CD14-positive monocyte (primary cell): ENCODE measurements around the gene TIMELESS. TPM values are rescaled to one million over a fixed set of nuclear protein-coding genes. Genes with fewer than 3 reads are reported as not detected.

ENCODE experiments used
- DNase-seq, 3 donors: peaks; one replicate each; pipeline ENCODE4 v3.0.0-alpha.2; 2011 to 2022
- H2AFZ ChIP-seq: 2 replicates; pipeline ENCODE4 v1.6.0; 2012; ENCODE audit warnings: mild to moderate bottlenecking, low read depth, low read length, inconsistent platforms; ENCODE audit not compliant: insufficient read depth, poor library complexity, severe bottlenecking
- H3K27ac ChIP-seq, 2 donors: 1 replicate in 1 of 2; 2 replicates in 1 of 2; pipeline ENCODE4 v1.5.1; 2012 to 2013; ENCODE audit warnings: low read length in 2 of 2, control low read depth in 1 of 2, inconsistent platforms in 1 of 2, low read depth in 1 of 2, mild to moderate bottlenecking in 1 of 2
- H3K27me3 ChIP-seq, 2 donors: one replicate each; pipeline versions ENCODE4 v1.6.0 to v1.6.1; 2011 to 2013; ENCODE audit warnings: low read length in 2 of 2; ENCODE audit not compliant: control insufficient read depth in 2 of 2, insufficient read depth in 2 of 2
- H3K36me3 ChIP-seq, 2 donors: replicated peaks in 1 of 2; 1 replicate in 1 of 2; 2 replicates in 1 of 2; pipeline versions ENCODE4 v1.5.1 to v1.6.1; 2012 to 2013; ENCODE audit warnings: low read length in 2 of 2, control low read depth in 1 of 2, inconsistent platforms in 1 of 2, mild to moderate bottlenecking in 1 of 2; ENCODE audit not compliant: insufficient read depth in 2 of 2, control insufficient read depth in 1 of 2
- H3K4me1 ChIP-seq, 2 donors: 1 replicate in 1 of 2; 2 replicates in 1 of 2; pipeline versions ENCODE4 v1.5.1 to v1.6.1; 2012 to 2013; ENCODE audit warnings: low read length in 2 of 2, control low read depth in 1 of 2, inconsistent platforms in 1 of 2, mild to moderate bottlenecking in 1 of 2, moderate library complexity in 1 of 2; ENCODE audit not compliant: insufficient read depth in 2 of 2, control insufficient read depth in 1 of 2
- H3K4me2 ChIP-seq: replicated peaks from 2 replicates; pipeline ENCODE3; 2012; ENCODE audit warnings: low read length, moderate library complexity, mild to moderate bottlenecking; ENCODE audit not compliant: poor library complexity, severe bottlenecking; ENCODE audit errors: extremely low read depth
- H3K4me3 ChIP-seq, 3 experiments: fragments of 200-600 bp in 1 of 3; sonication (generic) in 1 of 3; replicated peaks in 1 of 3; 1 replicate in 2 of 3; 2 replicates in 1 of 3; pipeline ENCODE4 v1.5.1; 2011 to 2013; ENCODE audit warnings: low read length in 3 of 3, mild to moderate bottlenecking in 3 of 3, control low read depth in 2 of 3, low read depth in 2 of 3, inconsistent platforms in 1 of 3, moderate library complexity in 1 of 3
- H3K79me2 ChIP-seq: 2 replicates; pipeline ENCODE4 v1.6.0; 2012; ENCODE audit warnings: mild to moderate bottlenecking, control low read depth, inconsistent platforms, low read length, moderate library complexity; ENCODE audit not compliant: insufficient read depth
- H3K9ac ChIP-seq: 2 replicates; pipeline ENCODE4 v1.6.0; 2017; ENCODE audit warnings: low read length, mild to moderate bottlenecking; ENCODE audit not compliant: insufficient read depth, poor library complexity, severe bottlenecking
- H3K9me3 ChIP-seq, 2 donors: replicated peaks in 1 of 2; 1 replicate in 1 of 2; 2 replicates in 1 of 2; pipeline versions ENCODE4 v1.5.1 to v1.6.1; 2012 to 2013; ENCODE audit warnings: low read length in 2 of 2, control low read depth in 1 of 2; ENCODE audit not compliant: control insufficient read depth in 1 of 2, insufficient read depth in 1 of 2
- H4K20me1 ChIP-seq: 2 replicates; pipeline ENCODE4 v1.6.0; 2012; ENCODE audit warnings: mild to moderate bottlenecking, low read length, control low read depth, moderate library complexity; ENCODE audit not compliant: insufficient read depth
- H3K27ac Mint-ChIP-seq, 7 donors: one replicate each; pipeline ENCODE4 v1.8.0; 2020; ENCODE audit warnings: mild to moderate bottlenecking in 7 of 7, mixed read lengths in 7 of 7, moderate library complexity in 6 of 7, inconsistent platforms in 2 of 7
- H3K27me3 Mint-ChIP-seq, 3 donors: one replicate each; pipeline ENCODE4 v1.8.0; 2021 to 2022; ENCODE audit warnings: low read depth in 3 of 3, mild to moderate bottlenecking in 3 of 3, mixed read lengths in 3 of 3, moderate library complexity in 3 of 3, inconsistent platforms in 1 of 3
- H3K36me3 Mint-ChIP-seq, 2 donors: one replicate each; pipeline ENCODE4 v1.8.0; 2020; ENCODE audit warnings: mixed read lengths in 2 of 2, inconsistent platforms in 1 of 2, mild to moderate bottlenecking in 1 of 2
- H3K4me1 Mint-ChIP-seq: one replicate; pipeline ENCODE4 v1.8.0; 2020; ENCODE audit warnings: mild to moderate bottlenecking, mixed read lengths
- H3K4me3 Mint-ChIP-seq, 2 donors: one replicate each; pipeline ENCODE4 v1.8.0; 2020; ENCODE audit warnings: mild to moderate bottlenecking in 2 of 2, mixed read lengths in 2 of 2, moderate library complexity in 1 of 2
- H3K9me3 Mint-ChIP-seq, 7 donors: one replicate each; pipeline ENCODE4 v1.8.0; 2020 to 2022; ENCODE audit warnings: mixed read lengths in 7 of 7, mild to moderate bottlenecking in 6 of 7, moderate library complexity in 6 of 7, inconsistent platforms in 2 of 7
- WGBS: methylation state at CpG from one replicate; pipeline ENCODE4 v1.1.5; 2013; ENCODE audit warnings: missing lambda C conversion rate; ENCODE audit not compliant: insufficient coverage; 5-methylcytosine and 5-hydroxymethylcytosine counted together
- intact Hi-C, 2 donors: fragments of 100-400 bp; cut with micrococcal nuclease; formaldehyde crosslinking; loops; one replicate each; pipeline versions ENCODE4 v1.15.0 to v1.15.1; 2023
- polyA plus RNA-seq, 3 donors: library from polyadenylated mRNA; depleted of rRNA in 1 of 3; unstranded in 2 of 3; stranded (reverse) in 1 of 3; fragments of 300-500 nt in 2 of 3; fragments of >200 nt in 1 of 3; fragmentation: Illumina TruSeq in 2 of 3; gene quantifications; 1 replicate in 2 of 3; 2 replicates in 1 of 3; pipeline ENCODE4 v1.2.3, GENCODE V29; 2012 to 2021
- TF ChIP-seq, protein P1 (sequence below): fragments of 200-600 bp; IDR thresholded peaks from one replicate; pipeline ENCODE4 v1.8.0; 2022; ENCODE audit warnings: antibody characterized with exemption, mild to moderate bottlenecking

Gene TIMELESS
- polyA plus RNA-seq, 3 donors, result 1.5 to 2.3 (median 1.5) TPM

GRCh38 chr12:56420411-56420810 is 28.8 kb downstream of the TIMELESS start:
- no peaks in the 10 kb centered on the region for H3K27me3 Mint-ChIP-seq
- H3K9me3 ChIP-seq, result no peaks in the 10 kb centered on the region
- H2AFZ ChIP-seq, result no peak overlapping the region
- no peaks in the 10 kb centered on the region for H3K4me1 ChIP-seq
- H3K4me3 Mint-ChIP-seq, result no peak overlapping the region
- peaks cover 35 to 77% of the 10 kb centered on the region in 2 donors for H3K36me3 ChIP-seq
- no peak overlapping the region for H3K4me3 ChIP-seq
- no peak overlapping the region for H3K27ac ChIP-seq
- H3K9me3 Mint-ChIP-seq, result peaks cover 0 to 3% (median 0%) of the 10 kb centered on the region in 7 donors
- H3K27ac Mint-ChIP-seq, result peak overlapping the region in 2 of 7 donors; percentile 2 to 47
- peak in 1 of 3 donors; percentile 2 for DNase-seq
- TF ChIP-seq, protein P1, sequence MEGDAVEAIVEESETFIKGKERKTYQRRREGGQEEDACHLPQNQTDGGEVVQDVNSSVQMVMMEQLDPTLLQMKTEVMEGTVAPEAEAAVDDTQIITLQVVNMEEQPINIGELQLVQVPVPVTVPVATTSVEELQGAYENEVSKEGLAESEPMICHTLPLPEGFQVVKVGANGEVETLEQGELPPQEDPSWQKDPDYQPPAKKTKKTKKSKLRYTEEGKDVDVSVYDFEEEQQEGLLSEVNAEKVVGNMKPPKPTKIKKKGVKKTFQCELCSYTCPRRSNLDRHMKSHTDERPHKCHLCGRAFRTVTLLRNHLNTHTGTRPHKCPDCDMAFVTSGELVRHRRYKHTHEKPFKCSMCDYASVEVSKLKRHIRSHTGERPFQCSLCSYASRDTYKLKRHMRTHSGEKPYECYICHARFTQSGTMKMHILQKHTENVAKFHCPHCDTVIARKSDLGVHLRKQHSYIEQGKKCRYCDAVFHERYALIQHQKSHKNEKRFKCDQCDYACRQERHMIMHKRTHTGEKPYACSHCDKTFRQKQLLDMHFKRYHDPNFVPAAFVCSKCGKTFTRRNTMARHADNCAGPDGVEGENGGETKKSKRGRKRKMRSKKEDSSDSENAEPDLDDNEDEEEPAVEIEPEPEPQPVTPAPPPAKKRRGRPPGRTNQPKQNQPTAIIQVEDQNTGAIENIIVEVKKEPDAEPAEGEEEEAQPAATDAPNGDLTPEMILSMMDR, result no peak
- no peak overlapping the region for H3K4me2 ChIP-seq
- intact Hi-C loops, result no loop called here
- peaks cover 61 to 73% of the 10 kb centered on the region in 2 donors for H3K36me3 Mint-ChIP-seq
- no peaks in the 10 kb centered on the region for H4K20me1 ChIP-seq
- 82% methylated on average over 2 of the region's 6 CpGs for WGBS
- H3K9ac ChIP-seq, result no peak overlapping the region
- H3K27me3 ChIP-seq, result no peaks in the 10 kb centered on the region
- no peaks in the 10 kb centered on the region for H3K79me2 ChIP-seq
- peaks cover 6% of the 10 kb centered on the region for H3K4me1 Mint-ChIP-seq

DNA sequence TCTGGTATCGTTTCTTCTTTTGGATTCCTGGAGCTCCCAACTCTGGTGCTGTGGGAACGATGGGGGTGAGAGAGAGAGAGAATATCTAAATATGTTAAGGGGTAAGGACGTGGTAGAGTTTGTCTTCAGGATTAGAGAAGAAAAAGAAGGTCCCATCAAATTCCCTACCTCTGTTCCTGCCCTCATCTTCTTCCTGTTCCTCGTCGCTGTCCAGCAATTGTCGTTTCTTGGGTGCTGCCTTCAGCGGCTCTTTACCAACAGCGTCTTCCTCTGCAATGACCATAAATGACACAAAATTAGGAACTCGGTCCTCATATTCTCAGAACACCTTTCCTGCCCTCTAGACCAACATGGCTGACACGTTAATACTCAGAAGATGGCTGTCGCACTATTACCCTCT is 31.5 kb downstream of the TIMELESS start:
- Mint-ChIP-seq H3K27ac (peak overlapping the region in 2 of 7 donors; percentile 26 to 52), H3K9me3 (peaks cover 0 to 3% (median 0%) of the 10 kb centered on the region in 7 donors), H3K4me1 (peaks cover 6% of the 10 kb centered on the region), H3K4me3 (no peak overlapping the region), H3K27me3 (peaks cover 0 to 3% (median 0%) of the 10 kb centered on the region in 3 donors), H3K36me3 (peaks cover 46 to 65% of the 10 kb centered on the region in 2 donors)
- 98% methylated on average over 8 of the region's 11 CpGs for whole genome bisulfite sequencing
- DNase-seq, result no peak
- Histone ChIP-seq H4K20me1 (no peaks in the 10 kb centered on the region), H3K79me2 (no peaks in the 10 kb centered on the region), H3K36me3 (peaks cover 20 to 51% of the 10 kb centered on the region in 2 donors), H2AFZ (no peak overlapping the region), H3K27me3 (no peaks in the 10 kb centered on the region), H3K4me1 (no peaks in the 10 kb centered on the region), H3K9ac (no peak overlapping the region), H3K4me3 (no peak overlapping the region), H3K27ac (no peak overlapping the region), H3K4me2 (no peak overlapping the region), H3K9me3 (no peaks in the 10 kb centered on the region)
- intact Hi-C loops, result no loop called here
- TF ChIP-seq, protein P1, result no peak
